ENCODE results near the gene TMEM259.

DNA sequence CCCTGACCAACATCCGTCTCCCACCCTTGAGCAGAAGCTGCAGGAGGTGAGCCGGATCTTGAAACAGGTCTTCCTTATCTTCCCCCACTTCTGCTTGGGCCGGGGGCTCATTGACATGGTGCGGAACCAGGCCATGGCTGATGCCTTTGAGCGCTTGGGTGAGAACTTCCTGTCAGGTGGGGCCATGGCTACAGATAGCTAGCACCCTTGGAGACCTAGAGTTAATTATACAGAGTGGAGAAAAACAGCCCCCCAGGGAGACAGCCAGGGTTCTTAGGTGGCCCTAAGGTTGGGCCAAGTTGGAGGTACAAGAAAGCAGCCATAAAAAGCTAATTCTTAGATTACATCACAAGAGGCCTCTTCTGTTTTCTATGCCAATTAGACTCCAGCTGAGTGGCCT lies 37.2 kb upstream of the TMEM259 start:
- TF ChIP-seq CTCF (IDR thresholded peaks at IDR 0.05) (no peak), POLR2A (IDR thresholded peaks at IDR 0.05) (no peak)

Data from esophagus squamous epithelium (tissue), 4 donors.